Esophagus muscularis mucosa (tissue), 3 donors: ENCODE results near the gene SLC35F3.

ENCODE experiments used
- POLR2A ChIP-seq: fragments of 450-650 bp; IDR thresholded peaks from one replicate; pipeline ENCODE4 v1.6.1; 2017; ENCODE audit warnings: antibody characterized with exemption, moderate library complexity, mild to moderate bottlenecking, low read depth
- POLR2AphosphoS5 ChIP-seq, 2 donors: sonication (generic); formaldehyde crosslinking; IDR thresholded peaks; one replicate each; pipeline ENCODE4 v1.6.1; 2017; ENCODE audit warnings: antibody characterized with exemption in 2 of 2
- TF ChIP-seq, protein P1 (sequence below), 3 experiments: fragments of 200-600 bp in 2 of 3; fragments of 450-650 bp in 1 of 3; sonication (generic) in 2 of 3; IDR thresholded peaks; one replicate each; pipeline ENCODE4 v1.5.1; 2017 to 2019; ENCODE audit warnings: antibody characterized with exemption in 3 of 3, mild to moderate bottlenecking in 2 of 3, moderate library complexity in 1 of 3

- TF ChIP-seq, protein P1, sequence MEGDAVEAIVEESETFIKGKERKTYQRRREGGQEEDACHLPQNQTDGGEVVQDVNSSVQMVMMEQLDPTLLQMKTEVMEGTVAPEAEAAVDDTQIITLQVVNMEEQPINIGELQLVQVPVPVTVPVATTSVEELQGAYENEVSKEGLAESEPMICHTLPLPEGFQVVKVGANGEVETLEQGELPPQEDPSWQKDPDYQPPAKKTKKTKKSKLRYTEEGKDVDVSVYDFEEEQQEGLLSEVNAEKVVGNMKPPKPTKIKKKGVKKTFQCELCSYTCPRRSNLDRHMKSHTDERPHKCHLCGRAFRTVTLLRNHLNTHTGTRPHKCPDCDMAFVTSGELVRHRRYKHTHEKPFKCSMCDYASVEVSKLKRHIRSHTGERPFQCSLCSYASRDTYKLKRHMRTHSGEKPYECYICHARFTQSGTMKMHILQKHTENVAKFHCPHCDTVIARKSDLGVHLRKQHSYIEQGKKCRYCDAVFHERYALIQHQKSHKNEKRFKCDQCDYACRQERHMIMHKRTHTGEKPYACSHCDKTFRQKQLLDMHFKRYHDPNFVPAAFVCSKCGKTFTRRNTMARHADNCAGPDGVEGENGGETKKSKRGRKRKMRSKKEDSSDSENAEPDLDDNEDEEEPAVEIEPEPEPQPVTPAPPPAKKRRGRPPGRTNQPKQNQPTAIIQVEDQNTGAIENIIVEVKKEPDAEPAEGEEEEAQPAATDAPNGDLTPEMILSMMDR (IDR thresholded peaks at IDR 0.05) = no peak
- TF ChIP-seq POLR2A = no peak
- TF ChIP-seq POLR2AphosphoS5 (IDR thresholded peaks at IDR 0.05) = no peak
Observed at GRCh38 chr1:234311414-234311813, 406.9 kb downstream of the SLC35F3 start.
